Glutamatergic neuron (in vitro differentiated cells): ENCODE results near the gene TRIP4. TPM values are rescaled to one million over a fixed set of nuclear protein-coding genes. Genes with fewer than 3 reads are reported as not detected.

Experiments used
- DNase-seq: peaks from one replicate; pipeline ENCODE4 v3.0.0; 2022
- H3K27ac Mint-ChIP-seq: one replicate; pipeline ENCODE4 v1.8.0; 2020; ENCODE audit warnings: mild to moderate bottlenecking, mixed read lengths, inconsistent platforms; ENCODE audit not compliant: unreplicated experiment
- H3K27me3 Mint-ChIP-seq: one replicate; pipeline ENCODE4 v1.8.0; 2020; ENCODE audit warnings: mild to moderate bottlenecking, moderate library complexity, mixed read lengths, inconsistent platforms; ENCODE audit not compliant: unreplicated experiment
- H3K36me3 Mint-ChIP-seq: one replicate; pipeline ENCODE4 v1.8.0; 2020; ENCODE audit warnings: mild to moderate bottlenecking, mixed read lengths, inconsistent platforms; ENCODE audit not compliant: unreplicated experiment
- H3K4me1 Mint-ChIP-seq: one replicate; pipeline ENCODE4 v1.8.0; 2020; ENCODE audit warnings: mild to moderate bottlenecking, low read depth, mixed read lengths, inconsistent platforms; ENCODE audit not compliant: unreplicated experiment
- H3K4me3 Mint-ChIP-seq: one replicate; pipeline ENCODE4 v1.8.0; 2020; ENCODE audit warnings: mild to moderate bottlenecking, mixed read lengths, inconsistent platforms; ENCODE audit not compliant: unreplicated experiment
- H3K9me3 Mint-ChIP-seq: one replicate; pipeline ENCODE4 v1.8.0; 2020; ENCODE audit warnings: mild to moderate bottlenecking, moderate library complexity, mixed read lengths, inconsistent platforms; ENCODE audit not compliant: unreplicated experiment
- total RNA-seq: library from RNA; stranded (reverse); fragmentation: NEBNext Ultra II Directional; extraction: Animal tissue kit (Norgen Biotek cat#: 25700); gene quantifications from one replicate; pipeline ENCODE4 v1.2.1, GENCODE V29; 2021; ENCODE audit not compliant: unreplicated experiment
- TF ChIP-seq, protein P1 (sequence below): fragments of 200-600 bp; sonication (generic); IDR thresholded peaks from one replicate; pipeline ENCODE4 v1.5.0; 2021; ENCODE audit not compliant: partially characterized antibody, unreplicated experiment

Gene TRIP4
- total RNA-seq, 1 donor from 2014 or later, result 48.7 TPM

DNA sequence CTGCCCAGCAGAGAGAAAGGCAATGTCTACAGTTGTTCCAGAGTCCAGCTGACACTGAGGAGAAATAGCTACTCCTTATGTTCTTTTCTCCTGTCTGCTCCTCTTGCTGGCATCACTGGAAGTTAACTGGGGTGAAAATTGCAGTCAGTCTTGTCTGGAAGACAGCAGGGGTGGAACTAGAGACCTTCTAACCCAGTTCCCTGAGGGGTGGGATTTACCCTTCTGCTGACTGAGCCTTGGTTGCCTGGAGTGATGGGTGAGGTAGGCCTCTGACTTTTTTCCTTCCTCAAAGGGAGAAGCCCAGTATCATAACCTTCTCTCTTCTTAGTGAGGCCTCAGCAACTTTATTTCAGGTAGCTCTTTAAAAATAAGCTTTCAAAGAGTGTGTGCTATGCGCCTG, 88.9 kb downstream of the TRIP4 start:
- Mint-ChIP-seq H3K4me3 (no peak overlapping the region), H3K4me1 (peaks cover 13% of the 10 kb centered on the region)

DNA sequence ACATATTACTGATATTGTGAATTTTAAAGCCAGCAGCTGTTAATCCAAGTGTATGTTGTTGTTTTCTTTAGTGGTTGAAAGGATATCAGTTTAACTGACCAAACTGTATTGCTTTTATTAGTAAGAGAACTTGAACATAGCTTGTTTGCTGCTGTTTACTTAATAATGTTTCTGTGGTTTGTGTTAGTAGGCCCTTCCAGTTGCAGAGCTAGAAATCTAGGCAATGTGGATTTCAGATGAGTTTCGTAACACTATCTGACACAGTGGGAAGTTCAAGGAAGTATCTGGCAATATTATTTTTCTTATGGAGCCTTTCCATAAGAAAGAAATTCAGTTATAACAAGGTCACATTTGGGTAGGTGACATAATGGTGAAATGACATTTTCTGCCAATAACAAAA, 91.2 kb downstream of the TRIP4 start:
- TF ChIP-seq, protein P1, sequence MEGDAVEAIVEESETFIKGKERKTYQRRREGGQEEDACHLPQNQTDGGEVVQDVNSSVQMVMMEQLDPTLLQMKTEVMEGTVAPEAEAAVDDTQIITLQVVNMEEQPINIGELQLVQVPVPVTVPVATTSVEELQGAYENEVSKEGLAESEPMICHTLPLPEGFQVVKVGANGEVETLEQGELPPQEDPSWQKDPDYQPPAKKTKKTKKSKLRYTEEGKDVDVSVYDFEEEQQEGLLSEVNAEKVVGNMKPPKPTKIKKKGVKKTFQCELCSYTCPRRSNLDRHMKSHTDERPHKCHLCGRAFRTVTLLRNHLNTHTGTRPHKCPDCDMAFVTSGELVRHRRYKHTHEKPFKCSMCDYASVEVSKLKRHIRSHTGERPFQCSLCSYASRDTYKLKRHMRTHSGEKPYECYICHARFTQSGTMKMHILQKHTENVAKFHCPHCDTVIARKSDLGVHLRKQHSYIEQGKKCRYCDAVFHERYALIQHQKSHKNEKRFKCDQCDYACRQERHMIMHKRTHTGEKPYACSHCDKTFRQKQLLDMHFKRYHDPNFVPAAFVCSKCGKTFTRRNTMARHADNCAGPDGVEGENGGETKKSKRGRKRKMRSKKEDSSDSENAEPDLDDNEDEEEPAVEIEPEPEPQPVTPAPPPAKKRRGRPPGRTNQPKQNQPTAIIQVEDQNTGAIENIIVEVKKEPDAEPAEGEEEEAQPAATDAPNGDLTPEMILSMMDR, result no peak
- Mint-ChIP-seq H3K27ac (no peak overlapping the region), H3K9me3 (no peaks in the 10 kb centered on the region), H3K36me3 (no peaks in the 10 kb centered on the region), H3K27me3 (no peaks in the 10 kb centered on the region), H3K4me1 (peaks cover 13% of the 10 kb centered on the region), H3K4me3 (no peak overlapping the region)
- no peak for DNase-seq

More for the DNA sequence above, 88.9 kb downstream of the TRIP4 start:
- H3K27ac Mint-ChIP-seq, result peak overlapping the region; percentile 38
- no peaks in the 10 kb centered on the region for H3K9me3 Mint-ChIP-seq
- TF ChIP-seq, protein P1, result no peak
- H3K27me3 Mint-ChIP-seq, result peaks cover 3% of the 10 kb centered on the region
- no peaks in the 10 kb centered on the region for H3K36me3 Mint-ChIP-seq
- DNase-seq, result no peak

DNA sequence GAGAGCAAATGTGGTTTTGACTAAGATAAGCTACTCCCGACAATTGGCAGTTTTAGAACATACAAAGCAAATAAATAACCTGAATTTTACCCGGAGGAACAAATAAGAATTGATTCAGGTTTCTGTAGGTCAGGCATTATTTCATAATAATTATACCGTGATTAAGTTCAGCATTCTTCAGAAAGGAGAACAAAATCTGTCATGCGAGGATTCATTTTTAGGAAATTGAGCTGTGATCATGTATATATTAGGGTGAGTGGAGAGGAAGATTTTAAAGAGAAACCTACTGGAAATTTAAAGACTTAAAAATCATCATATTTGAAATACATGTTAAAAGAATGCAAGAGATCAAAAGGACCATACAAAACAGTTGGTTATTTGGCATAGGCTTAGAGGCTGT, 93.3 kb downstream of the TRIP4 start:
- DNase-seq, result no peak
- Mint-ChIP-seq H3K27ac (no peak overlapping the region), H3K36me3 (no peaks in the 10 kb centered on the region), H3K27me3 (no peaks in the 10 kb centered on the region), H3K4me1 (peaks cover 10% of the 10 kb centered on the region), H3K9me3 (no peaks in the 10 kb centered on the region), H3K4me3 (no peak overlapping the region)
- TF ChIP-seq, protein P1, result no peak

DNA sequence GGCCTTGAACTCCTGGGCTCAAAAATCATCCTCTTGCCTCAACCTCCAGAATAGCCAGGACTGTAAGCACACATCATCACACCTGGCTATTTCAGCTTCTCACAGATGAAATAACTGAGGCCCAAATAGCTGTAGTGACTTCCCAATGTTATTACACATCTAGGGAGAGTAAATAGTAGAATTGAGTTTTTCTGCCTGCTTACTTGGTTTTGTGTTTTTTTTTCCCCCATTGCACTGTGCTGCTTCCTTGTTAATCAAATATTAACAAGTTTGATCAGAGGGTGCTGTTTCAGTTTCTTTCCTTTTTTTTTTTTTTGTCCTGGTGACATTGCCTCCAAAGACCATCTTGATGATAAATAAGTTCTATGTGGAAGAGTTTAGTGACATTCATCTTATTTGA, 96.1 kb downstream of the TRIP4 start:
- H3K4me1 Mint-ChIP-seq, result no peaks in the 10 kb centered on the region
- no peaks in the 10 kb centered on the region for H3K9me3 Mint-ChIP-seq
- TF ChIP-seq, protein P1, result no peak
- H3K4me3 Mint-ChIP-seq, result no peak overlapping the region
- no peak overlapping the region for H3K27ac Mint-ChIP-seq
- H3K27me3 Mint-ChIP-seq, result no peaks in the 10 kb centered on the region
- H3K36me3 Mint-ChIP-seq, result no peaks in the 10 kb centered on the region
- no peak for DNase-seq

DNA sequence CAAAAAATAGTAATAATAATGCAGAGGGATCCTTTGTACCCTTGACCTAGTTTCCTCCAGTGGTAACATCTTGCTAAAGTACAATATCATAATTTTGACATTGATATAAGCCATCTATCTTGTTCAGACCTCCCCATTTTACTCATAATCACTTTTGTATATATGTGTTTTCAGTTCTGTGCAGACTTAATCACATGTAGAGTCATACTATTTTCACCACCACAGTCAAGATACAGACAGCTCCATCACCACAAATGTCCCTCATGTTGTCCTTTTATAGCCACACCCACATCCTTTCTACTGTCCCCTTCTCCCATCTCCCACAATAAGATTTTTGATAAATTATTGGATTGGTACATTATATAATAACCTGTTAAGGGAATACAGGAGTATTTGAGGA, 98.2 kb downstream of the TRIP4 start:
- no peaks in the 10 kb centered on the region for H3K27me3 Mint-ChIP-seq
- DNase-seq, result no peak
- H3K27ac Mint-ChIP-seq, result no peak overlapping the region
- no peaks in the 10 kb centered on the region for H3K36me3 Mint-ChIP-seq
- H3K4me3 Mint-ChIP-seq, result no peak overlapping the region
- no peaks in the 10 kb centered on the region for H3K4me1 Mint-ChIP-seq
- no peaks in the 10 kb centered on the region for H3K9me3 Mint-ChIP-seq
- TF ChIP-seq, protein P1, result no peak
